ENCODE results near the gene CLPTM1. TPM values are rescaled to one million over a fixed set of nuclear protein-coding genes. Genes with fewer than 3 reads are reported as not detected.
A peak's percentile ranks its signal among the peaks of the same experiment; 100 is the strongest.

Gene CLPTM1
- total RNA-seq (2021; ENCODE audit: unreplicated experiment) = 102 TPM
- 81.6 and 91.5 TPM in 2 replicates for polyA plus RNA-seq (2012)
- Bru-seq, nascent RNA = percentile 63 among the genes with signal in this experiment
- BruChase-seq, experiment 1, labeled RNA remaining after a 6-hour chase = percentile 78 among the genes with signal in this experiment
- BruChase-seq, experiment 2, labeled RNA remaining after a 2-hour chase = percentile 64 among the genes with signal in this experiment
- long read RNA-seq, transcript CLPTM1-201 (14 exons, 2,604 nt) = major isoform, 85 of 130 reads
- long read RNA-seq, partial matches to known transcripts = 37 of 130 reads
- long read RNA-seq, other reads (novel, unspliced or antisense) = 7 of 130 reads

- Histone ChIP-seq H3K4me1 (ENCODE audit: control insufficient read depth in 1 of 2, insufficient read depth in 2 of 2, low read length in 2 of 2) (peaks cover 11 to 34% of the 10 kb centered on the region in 2 experiments; a peak in 3 of 4 replicates), H3K4me2 (ENCODE audit: low read length) (peak within 1 kb of the TSS; percentile 83), H4K20me1 (ENCODE audit: insufficient read depth) (no peaks in the 10 kb centered on the region), H3K9ac (ENCODE audit: low read length) (peak within 1 kb of the TSS; percentile 93), H3K4me3 (replicated peaks in 1 of 2; ENCODE audit: low read depth in 1 of 2, low read length in 2 of 2) (peak within 1 kb of the TSS; percentile 71 to 85), H3K27me3 (ENCODE audit: insufficient read depth, low read length) (no peaks in the 10 kb centered on the region), H3K9me3 (ENCODE audit: control insufficient read depth in 1 of 2, insufficient read depth in 1 of 2, low read depth in 1 of 2, low read length in 2 of 2) (no peaks in the 10 kb centered on the region), H3K27ac (ENCODE audit: low read depth, low read length) (peak within 1 kb of the TSS; percentile 98), H3K36me3 (ENCODE audit: control insufficient read depth in 1 of 2, insufficient read depth in 2 of 2, low read length in 2 of 2) (no peaks in the 10 kb centered on the region; a peak in 1 of 4 replicates), H3K9me2 (ENCODE audit: insufficient read depth) (no peaks in the 10 kb centered on the region), H2AFZ (ENCODE audit: low read depth, low read length, poor library complexity, severe bottlenecking) (peak within 1 kb of the TSS; percentile 37), H3K79me2 (ENCODE audit: insufficient read depth, low read length) (peaks cover 47% of the 10 kb centered on the region)
- intact Hi-C loops (cut with micrococcal nuclease) = loop anchor here (2.0 to 10.0 kb wide), 3 partner anchors 40 to 370 kb away; partner anchors contain the start of genes APOC1 and NECTIN2
- TSS peak; percentile 95 for BruUV-seq (replicated peaks)
- RAD21 ChIA-PET (ENCODE audit: low non-redundant PET in 1 of 2, low total read pairs in 2 of 2, uncharacterized antibody in 2 of 2, unreplicated experiment in 2 of 2) = no interaction called here
- CTCF ChIA-PET = interaction anchor here (1.3 to 1.4 kb wide), 2 partner anchors 137 to 231 kb away, joined by 3 read pairs; no protein-coding TSS in a partner anchor
- POLR2A ChIA-PET = interaction anchor here (1.0 kb wide), 2 partner anchors 41 to 50 kb away, joined by 4 read pairs; no protein-coding TSS in a partner anchor
- peak; percentile 93 for ATAC-seq
- peak; percentile 95 for DNase-seq (ENCODE audit: low read depth, low spot score)
- TF ChIP-seq RAD21 (IDR thresholded peaks at IDR 0.05; ENCODE audit: low read depth) (no peak), MAX (IDR thresholded peaks at IDR 0.05) (peak; percentile 63; the same call in 1 of the 2 replicates), ATF3 (IDR thresholded peaks at IDR 0.05) (no peak), ZFX (IDR thresholded peaks at IDR 0.05) (no peak), POLR2AphosphoS5 (IDR thresholded peaks at IDR 0.05; ENCODE audit: low read depth, low read length) (peak; percentile 89), EGR1 (IDR thresholded peaks at IDR 0.05; ENCODE audit: low read depth) (peak; percentile 65), CTCF (IDR thresholded peaks at IDR 0.05 in 2 of 3, conservative IDR thresholded peaks at IDR 0.05 in 1 of 3; ENCODE audit: borderline replicate concordance in 1 of 3, insufficient read depth in 1 of 3, low read depth in 2 of 3, low read length in 2 of 3) (no peak), ELF1 (IDR thresholded peaks at IDR 0.05; ENCODE audit: borderline replicate concordance, low read depth) (peak; percentile 97), SRF (IDR thresholded peaks at IDR 0.05; ENCODE audit: low read depth) (no peak), YY1 (IDR thresholded peaks at IDR 0.05; ENCODE audit: extremely low read depth, insufficient replicate concordance, low read depth, low read length) (peak; percentile 87), EZH2phosphoT487 (IDR thresholded peaks at IDR 0.05; ENCODE audit: borderline replicate concordance) (no peak), POLR2A (IDR thresholded peaks at IDR 0.05; ENCODE audit: borderline replicate concordance, extremely low read depth, insufficient read depth, insufficient read length) (peak; percentile 93), EZH2 (IDR thresholded peaks at IDR 0.05) (no peak), TCF7L2 (IDR thresholded peaks at IDR 0.05; ENCODE audit: borderline replicate concordance, extremely low read depth, insufficient read depth, insufficient read length) (no peak), CBX3 (IDR thresholded peaks at IDR 0.05; ENCODE audit: low read depth) (peak; percentile 92), REST (IDR thresholded peaks at IDR 0.05; ENCODE audit: low read depth) (no peak), SP1 (IDR thresholded peaks at IDR 0.05; ENCODE audit: low read depth) (peak; percentile 97), JUND (IDR thresholded peaks at IDR 0.05) (no peak), SIN3A (IDR thresholded peaks at IDR 0.05; ENCODE audit: low read depth) (peak; percentile 95; the same call in 1 of the 2 replicates), ZNF274 (IDR thresholded peaks at IDR 0.05; ENCODE audit: low read depth, low read length) (no peak)
Measured at GRCh38 chr19:44954649-44955504, at the start of gene CLPTM1. Gene CLPTM1 (plus strand): TSS chr19:44955380. CDS start chr19:44955396, 16 bp downstream.
